ENCODE measurements around the gene SAMD4B.

Gene SAMD4B

DNA sequence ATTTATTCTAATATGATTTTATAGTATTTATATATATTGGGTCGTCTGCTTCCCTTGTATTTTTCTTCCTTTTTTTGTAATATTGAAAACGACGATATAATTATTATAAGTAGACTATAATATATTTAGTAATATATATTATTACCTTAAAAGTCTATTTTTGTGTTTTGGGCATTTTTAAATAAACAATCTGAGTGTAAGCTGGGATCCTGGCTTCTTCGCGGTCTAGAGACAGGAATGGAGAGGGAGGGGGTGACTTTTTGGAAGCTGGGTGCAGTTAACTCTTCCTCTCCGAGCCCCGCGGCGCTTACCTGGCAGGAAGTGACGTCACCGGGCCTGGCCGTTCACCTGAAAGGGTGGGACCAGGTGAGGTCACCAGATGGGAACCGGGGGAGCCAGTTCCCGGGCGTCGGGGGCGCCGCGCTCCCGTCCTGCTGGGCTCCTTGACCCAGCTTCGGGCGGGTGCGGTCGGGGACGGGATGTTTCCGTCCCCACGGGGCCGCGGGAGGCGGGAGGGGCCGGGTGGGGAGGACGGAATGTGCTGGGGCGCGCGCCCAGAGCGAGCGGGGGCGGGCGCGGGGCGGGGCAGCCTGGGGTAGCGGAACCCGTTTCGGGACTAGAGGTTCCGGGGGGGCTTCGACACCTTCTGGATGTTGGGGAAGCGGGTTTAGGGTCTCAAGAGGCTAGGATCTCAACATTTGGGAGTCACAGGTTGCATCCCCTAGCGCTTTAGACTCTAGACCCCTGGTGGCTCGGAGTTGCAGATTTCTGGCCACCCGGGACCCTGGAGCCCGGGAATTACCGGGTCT lies 67.2 kb downstream of the SAMD4B start:
- Mint-ChIP-seq H3K36me3 (ENCODE audit: insufficient read depth) (peaks cover 94% of the 10 kb centered on the region), H3K27ac (peak overlapping the region; percentile 100), H3K4me1 (ENCODE audit: low read depth in 2 of 2) (peaks cover 53 to 59% of the 10 kb centered on the region in 2 donors), H3K27me3 (peaks cover 0 to 18% of the 10 kb centered on the region in 2 donors), H3K9me3 (peaks cover 0 to 1% of the 10 kb centered on the region in 2 donors), H3K4me3 (peak overlapping the region; percentile 87 to 99)
- DNase-seq (peak; percentile 78 to 84 (median 82)), ATAC-seq (replicated peaks) (peak; percentile 8)

DNA sequence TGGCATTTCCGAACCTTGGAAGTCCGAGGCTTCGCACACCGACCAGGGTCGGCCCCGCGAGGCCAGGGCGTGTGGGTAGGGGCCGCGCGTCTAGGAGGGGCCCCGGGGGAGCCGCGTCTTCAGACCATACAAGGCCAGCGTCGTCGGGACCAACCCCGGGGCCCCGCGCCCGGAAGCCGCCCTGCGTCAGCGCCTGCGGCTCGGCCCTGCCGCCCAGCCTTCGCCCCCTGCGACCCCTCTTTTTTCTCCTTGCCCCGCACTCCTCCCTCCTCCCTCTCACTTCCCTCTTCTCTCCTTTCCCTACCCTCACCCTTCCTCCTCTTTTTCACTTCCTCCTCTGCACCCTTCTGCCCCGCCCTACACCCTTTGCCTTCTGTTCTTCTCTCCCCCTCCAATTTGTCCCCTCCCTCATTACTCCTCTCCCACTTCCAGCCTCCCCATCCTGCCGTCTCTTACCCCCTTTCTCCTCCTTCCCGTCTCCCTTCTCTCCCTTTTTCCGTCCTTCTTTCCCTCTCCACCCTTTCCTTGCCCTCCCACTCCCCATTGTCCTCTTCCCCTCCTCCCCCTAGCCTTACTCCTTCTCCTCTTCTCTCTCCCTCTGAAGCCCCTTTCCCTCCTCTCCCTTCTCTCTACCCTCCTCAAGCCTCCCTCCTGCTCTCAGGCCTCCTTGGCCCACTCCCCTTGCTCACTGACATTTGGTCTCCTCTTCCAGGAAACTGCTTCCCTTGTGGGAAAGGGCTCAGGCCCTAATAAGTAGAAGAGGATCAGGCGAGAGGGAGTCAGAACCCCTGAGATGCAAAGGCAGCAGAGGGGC lies 68.0 kb downstream of the SAMD4B start:
- Mint-ChIP-seq H3K9me3 (peaks cover 0 to 1% of the 10 kb centered on the region in 2 donors), H3K27me3 (peaks cover 0 to 18% of the 10 kb centered on the region in 2 donors), H3K36me3 (ENCODE audit: insufficient read depth) (peaks cover 90% of the 10 kb centered on the region), H3K27ac (peak overlapping the region; percentile 100), H3K4me1 (ENCODE audit: low read depth in 2 of 2) (peaks cover 54 to 62% of the 10 kb centered on the region in 2 donors), H3K4me3 (peak overlapping the region; percentile 87 to 99)
- ATAC-seq (replicated peaks) (peak; percentile 27), DNase-seq (peak; percentile 71 to 77 (median 74))

DNA sequence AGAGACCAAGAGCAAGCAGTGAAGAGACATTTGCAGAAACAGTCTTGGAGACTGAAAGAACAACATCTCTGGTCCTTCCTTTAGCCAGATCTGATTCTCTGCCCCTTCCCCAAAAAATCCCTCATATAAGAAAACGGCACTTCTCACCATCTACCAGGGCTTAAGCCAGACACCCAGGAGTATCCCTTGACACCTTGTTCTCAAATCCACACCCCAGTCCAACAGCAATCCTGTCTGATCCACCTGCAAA lies 68.5 kb downstream of the SAMD4B start:
- H3K27ac Mint-ChIP-seq = peak overlapping the region; percentile 100
- peaks cover 0 to 1% of the 10 kb centered on the region in 2 donors for H3K9me3 Mint-ChIP-seq
- peaks cover 52 to 62% of the 10 kb centered on the region in 2 donors for H3K4me1 Mint-ChIP-seq (ENCODE audit: low read depth in 2 of 2)
- peak overlapping the region; percentile 87 to 99 for H3K4me3 Mint-ChIP-seq
- H3K27me3 Mint-ChIP-seq = peaks cover 0 to 18% of the 10 kb centered on the region in 2 donors
- H3K36me3 Mint-ChIP-seq (ENCODE audit: insufficient read depth) = peaks cover 91% of the 10 kb centered on the region
- DNase-seq = no peak
- ATAC-seq (replicated peaks) = no peak

DNA sequence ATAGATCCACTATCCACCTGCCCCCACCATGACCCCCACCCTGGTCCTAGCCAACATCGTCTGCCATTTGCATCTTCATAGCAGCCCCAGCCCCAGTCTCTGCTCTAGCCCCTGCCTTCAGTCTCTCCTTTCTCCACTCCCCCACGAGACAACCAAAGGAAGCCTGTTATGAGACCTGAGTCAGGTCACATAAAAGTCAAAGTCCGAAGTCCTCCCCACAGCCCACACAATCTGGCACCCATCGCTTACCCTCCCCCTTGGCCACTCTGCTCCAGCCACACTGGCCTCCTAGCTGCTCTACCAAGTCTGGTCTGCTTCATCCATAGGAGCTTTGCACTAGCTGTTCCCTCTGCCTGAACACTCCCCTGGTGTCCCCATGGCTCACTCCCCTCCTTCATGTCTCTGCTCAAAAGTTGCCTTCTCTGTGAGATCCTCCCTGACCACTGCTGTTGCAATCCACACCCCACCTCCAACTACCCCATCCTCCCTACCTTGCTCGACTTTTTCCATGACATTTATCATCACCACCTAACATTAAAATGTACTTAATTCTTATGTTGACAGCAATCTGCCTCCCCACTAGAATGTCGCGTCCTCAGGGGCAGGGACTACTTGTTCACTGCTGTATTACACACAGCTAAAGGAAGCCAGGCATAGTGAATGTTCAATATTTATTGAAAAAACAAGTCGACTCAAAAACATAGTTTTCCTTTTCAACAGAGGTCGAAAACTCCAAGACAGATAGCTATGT lies 69.0 kb downstream of the SAMD4B start:
- Mint-ChIP-seq H3K27ac (peak overlapping the region; percentile 100), H3K4me1 (ENCODE audit: low read depth in 2 of 2) (peaks cover 49 to 60% of the 10 kb centered on the region in 2 donors), H3K27me3 (peaks cover 0 to 18% of the 10 kb centered on the region in 2 donors), H3K4me3 (peak overlapping the region; percentile 87 to 99), H3K36me3 (ENCODE audit: insufficient read depth) (peaks cover 91% of the 10 kb centered on the region), H3K9me3 (peaks cover 0 to 1% of the 10 kb centered on the region in 2 donors)
- no peak for ATAC-seq (replicated peaks)
- peak in 2 of 3 experiments; percentile 32 to 46 for DNase-seq

DNA sequence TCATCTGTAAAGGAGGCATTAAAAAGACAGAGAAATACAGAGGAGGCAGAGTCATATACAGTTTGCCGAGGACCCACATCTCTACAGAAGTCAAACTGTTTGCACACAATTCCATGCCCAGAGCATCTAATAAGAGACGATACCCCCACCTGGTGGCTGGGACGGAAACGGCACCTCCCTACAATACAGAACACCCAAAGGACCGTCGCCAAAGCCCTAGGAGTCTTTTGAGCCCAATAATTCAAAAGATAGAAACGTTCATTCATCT lies 69.5 kb downstream of the SAMD4B start:
- ATAC-seq (replicated peaks) (peak; percentile 41), DNase-seq (peak; percentile 89 to 95 (median 94))
- Mint-ChIP-seq H3K36me3 (ENCODE audit: insufficient read depth) (peaks cover 86% of the 10 kb centered on the region), H3K4me3 (peak overlapping the region; percentile 87 to 99), H3K27me3 (peaks cover 0 to 18% of the 10 kb centered on the region in 2 donors), H3K27ac (peak overlapping the region; percentile 100), H3K9me3 (peaks cover 0 to 1% of the 10 kb centered on the region in 2 donors), H3K4me1 (ENCODE audit: low read depth in 2 of 2) (peaks cover 47 to 58% of the 10 kb centered on the region in 2 donors)

DNA sequence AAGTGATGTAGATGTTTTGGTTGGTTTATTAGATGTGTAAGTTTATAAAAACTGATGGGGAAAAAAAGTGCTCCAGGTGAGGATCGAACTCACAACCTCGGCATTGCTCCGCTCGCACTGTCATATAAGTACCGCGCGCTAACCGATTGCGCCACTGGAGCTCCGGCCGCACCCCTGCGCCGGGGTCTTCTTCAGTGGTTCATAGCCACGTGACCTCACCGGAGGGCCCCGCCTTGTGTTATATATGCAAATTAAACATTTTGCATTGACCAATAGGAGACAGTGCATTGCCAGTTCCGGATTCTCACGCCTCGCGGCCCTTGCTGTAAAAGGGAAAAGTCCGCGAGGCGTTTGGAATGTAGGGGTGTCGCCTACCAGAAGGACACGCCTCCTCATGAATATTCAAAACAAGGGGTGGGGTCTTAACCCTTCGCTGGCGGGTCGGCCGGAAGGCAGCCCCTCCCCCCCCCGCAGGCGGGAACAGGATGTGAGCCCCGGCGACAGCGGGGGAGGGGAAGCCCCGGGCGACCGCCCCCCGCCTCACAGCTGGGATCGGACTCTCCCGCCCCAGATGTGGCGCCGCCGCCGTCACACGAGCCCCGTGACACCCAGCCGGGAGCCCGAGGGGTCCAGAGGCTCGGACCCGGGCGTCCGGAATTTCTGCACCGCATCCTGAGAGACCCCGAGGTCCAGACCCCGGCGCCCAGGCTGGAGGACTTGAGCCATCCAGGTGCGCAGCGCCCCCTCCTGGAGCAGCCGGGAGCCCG lies 70.1 kb downstream of the SAMD4B start, which contains the start of gene PLEKHG2:
PLEKHG2 (plus strand) TSS at position 570 of the 767 bp plus-strand sequence. CDS start 1,418 bp downstream, outside the sequence.
- peaks cover 81% of the 10 kb centered on the region for H3K36me3 Mint-ChIP-seq (ENCODE audit: insufficient read depth)
- H3K27me3 Mint-ChIP-seq = peaks cover 0 to 18% of the 10 kb centered on the region in 2 donors
- H3K4me1 Mint-ChIP-seq (ENCODE audit: low read depth in 2 of 2) = peaks cover 47 to 54% of the 10 kb centered on the region in 2 donors
- peak within 1 kb of the TSS; percentile 87 to 99 for H3K4me3 Mint-ChIP-seq
- ATAC-seq (replicated peaks) (peak; percentile 60), DNase-seq (peak; percentile 97 to 99 (median 98))
- H3K9me3 Mint-ChIP-seq = peaks cover 0 to 1% of the 10 kb centered on the region in 2 donors
- peak within 1 kb of the TSS; percentile 100 for H3K27ac Mint-ChIP-seq

DNA sequence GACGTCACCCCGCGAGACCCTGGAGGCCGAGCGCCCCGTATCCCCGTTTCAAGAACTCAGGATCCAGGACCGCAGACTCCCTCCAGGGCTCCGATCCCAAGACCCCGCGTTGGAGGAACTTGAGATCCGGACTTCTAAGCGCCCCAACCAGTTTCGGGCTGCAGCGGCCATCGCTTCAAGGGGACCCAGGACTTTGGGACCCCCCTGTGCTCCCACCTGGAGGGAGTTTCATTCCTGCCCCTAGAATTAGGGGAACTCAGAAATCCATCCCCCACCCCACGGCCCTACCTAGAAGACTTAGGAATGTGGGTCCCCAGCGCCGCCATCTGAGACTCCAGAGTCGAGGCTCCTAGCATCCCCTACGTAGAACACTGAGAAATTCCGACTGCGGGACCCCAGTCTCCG lies 70.6 kb downstream of the SAMD4B start:
- Mint-ChIP-seq H3K4me3 (peak overlapping the region; percentile 87 to 99), H3K27ac (peak overlapping the region; percentile 100), H3K27me3 (peaks cover 0 to 18% of the 10 kb centered on the region in 2 donors), H3K4me1 (ENCODE audit: low read depth in 2 of 2) (peaks cover 46 to 53% of the 10 kb centered on the region in 2 donors), H3K9me3 (peaks cover 0 to 1% of the 10 kb centered on the region in 2 donors), H3K36me3 (ENCODE audit: insufficient read depth) (peaks cover 76% of the 10 kb centered on the region)
- no peak for ATAC-seq (replicated peaks)
- no peak for DNase-seq

DNA sequence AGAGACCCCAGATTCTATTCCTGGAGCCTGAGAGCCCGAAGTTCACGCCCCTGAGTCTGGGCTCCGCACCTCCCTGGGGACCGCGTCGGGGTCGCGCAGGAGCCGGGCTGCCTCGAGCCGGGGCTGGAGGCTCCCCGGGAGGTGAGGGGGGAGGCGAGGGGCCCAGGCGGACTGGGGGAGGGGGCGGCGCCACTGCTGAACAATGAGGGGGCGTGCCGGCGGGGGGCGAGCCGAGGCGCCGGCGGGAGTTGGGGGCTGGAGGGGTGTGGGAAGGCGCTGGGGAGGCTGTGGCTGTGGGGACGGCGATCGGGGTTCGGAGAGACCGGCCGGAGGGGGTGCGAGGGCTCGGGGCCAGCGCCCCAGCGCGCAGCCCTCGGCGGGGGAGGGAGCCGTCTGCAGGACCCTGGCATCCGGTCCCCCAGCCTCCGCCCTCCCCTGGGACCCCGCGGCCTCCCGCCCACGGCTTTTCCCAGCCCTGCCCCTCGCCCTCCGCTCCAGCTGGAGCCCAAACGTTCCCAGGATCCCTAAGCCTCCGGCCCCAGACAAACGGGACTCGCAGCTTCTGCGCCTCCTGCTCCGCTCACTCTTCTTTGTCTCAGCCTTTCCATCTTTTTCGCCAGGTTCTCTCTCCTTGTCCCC lies 71.2 kb downstream of the SAMD4B start:
- Mint-ChIP-seq H3K27ac (peak overlapping the region; percentile 80 to 100), H3K27me3 (peaks cover 0 to 13% of the 10 kb centered on the region in 2 donors), H3K36me3 (ENCODE audit: insufficient read depth) (peaks cover 76% of the 10 kb centered on the region), H3K4me3 (peak overlapping the region; percentile 87 to 99), H3K9me3 (peaks cover 0 to 1% of the 10 kb centered on the region in 2 donors), H3K4me1 (ENCODE audit: low read depth in 2 of 2) (peaks cover 40 to 49% of the 10 kb centered on the region in 2 donors)
- DNase-seq (no peak), ATAC-seq (replicated peaks) (no peak)

DNA sequence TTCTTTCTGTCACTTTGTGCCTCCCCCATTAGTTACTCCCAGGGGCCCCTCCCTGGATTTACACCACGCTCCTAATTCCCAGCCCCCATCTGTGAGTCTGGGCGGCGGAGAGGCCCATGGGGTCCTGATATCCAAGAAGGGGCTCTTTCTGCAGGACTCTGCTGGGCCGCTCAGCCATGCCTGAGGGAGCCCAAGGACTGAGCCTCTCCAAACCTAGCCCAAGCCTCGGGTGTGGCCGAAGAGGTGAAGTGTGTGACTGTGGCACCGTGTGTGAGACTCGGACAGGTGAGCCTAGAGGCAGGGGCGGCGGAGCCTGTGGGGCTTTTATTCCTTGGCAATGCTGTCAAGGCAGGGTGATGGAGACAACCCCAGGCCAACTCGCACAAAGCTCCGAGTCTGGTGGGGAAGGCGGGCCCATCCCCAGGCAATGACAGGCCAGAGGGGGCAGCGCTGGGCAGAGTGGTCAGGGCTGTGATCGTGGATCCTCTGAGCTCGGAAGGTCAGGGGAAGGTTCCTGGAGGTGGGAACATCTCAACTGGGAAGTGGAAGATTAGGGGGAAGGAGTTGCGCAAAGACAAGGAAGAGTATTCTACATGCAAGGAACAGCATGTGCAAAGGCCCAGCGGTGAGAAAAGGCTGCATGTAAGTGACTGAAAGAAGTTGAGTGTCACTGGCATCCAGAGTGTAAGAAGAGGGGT lies 71.8 kb downstream of the SAMD4B start:
- H3K27me3 Mint-ChIP-seq = peaks cover 0 to 6% of the 10 kb centered on the region in 2 donors
- H3K9me3 Mint-ChIP-seq = peaks cover 0 to 1% of the 10 kb centered on the region in 2 donors
- no peak for DNase-seq
- H3K36me3 Mint-ChIP-seq (ENCODE audit: insufficient read depth) = peaks cover 72% of the 10 kb centered on the region
- ATAC-seq (replicated peaks) = no peak
- peak overlapping the region; percentile 80 to 100 for H3K27ac Mint-ChIP-seq
- peak overlapping the region; percentile 87 to 99 for H3K4me3 Mint-ChIP-seq
- H3K4me1 Mint-ChIP-seq (ENCODE audit: low read depth in 2 of 2) = peaks cover 34 to 43% of the 10 kb centered on the region in 2 donors

DNA sequence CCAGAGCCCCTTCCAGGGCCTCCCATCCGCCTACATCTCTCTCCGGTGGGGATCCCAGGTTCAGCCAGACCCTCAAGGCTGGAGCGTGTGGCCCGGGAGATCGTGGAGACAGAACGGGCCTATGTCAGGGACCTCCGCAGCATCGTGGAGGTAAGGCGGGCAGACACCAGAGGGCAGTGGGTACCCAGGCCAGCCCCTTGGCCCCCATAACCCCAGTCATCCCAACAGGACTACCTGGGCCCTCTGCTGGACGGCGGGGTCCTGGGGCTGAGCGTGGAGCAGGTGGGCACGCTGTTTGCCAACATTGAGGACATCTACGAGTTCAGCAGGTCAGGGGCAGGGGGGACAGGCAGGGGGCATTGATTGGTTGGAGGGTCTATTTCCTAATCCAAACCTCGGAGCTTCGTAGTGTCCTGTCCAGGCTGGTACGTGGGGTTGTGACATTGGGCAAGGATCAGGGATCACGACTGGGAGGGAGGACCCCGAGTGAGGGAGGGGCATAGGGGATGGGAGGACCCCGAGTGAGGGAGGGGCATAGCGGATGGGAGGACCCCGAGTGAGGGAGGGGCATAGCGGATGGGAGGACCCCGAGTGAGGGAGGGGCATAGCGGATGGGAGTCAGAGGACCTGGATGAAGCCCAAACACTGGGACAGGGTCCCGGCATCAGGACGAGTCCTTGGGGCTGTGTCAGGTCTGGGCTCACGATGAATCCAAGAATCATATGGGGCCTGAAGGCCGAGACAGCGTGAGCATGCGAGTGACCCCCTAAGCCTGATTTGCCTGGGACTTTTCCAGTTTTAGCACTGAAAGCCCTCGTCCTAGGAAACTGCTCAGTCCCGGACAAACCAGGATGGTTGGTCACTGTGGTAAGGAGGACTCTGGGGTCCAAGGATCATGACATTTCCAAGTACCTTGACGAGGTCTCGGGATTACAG lies 73.2 kb downstream of the SAMD4B start:
- Mint-ChIP-seq H3K27ac (peak overlapping the region in 1 of 2 donors; percentile 86), H3K9me3 (peaks cover 0 to 1% of the 10 kb centered on the region in 2 donors), H3K36me3 (ENCODE audit: insufficient read depth) (peaks cover 70% of the 10 kb centered on the region), H3K4me1 (ENCODE audit: low read depth in 2 of 2) (peaks cover 29 to 38% of the 10 kb centered on the region in 2 donors), H3K27me3 (peaks cover 0 to 6% of the 10 kb centered on the region in 2 donors), H3K4me3 (peak overlapping the region in 1 of 2 donors; percentile 4)
- ATAC-seq (replicated peaks) = no peak
- no peak for DNase-seq
